Osteoblast (primary cell): ENCODE measurements around the gene DNAH10. TPM values are rescaled to one million over a fixed set of nuclear protein-coding genes. Genes with fewer than 3 reads are reported as not detected.

Experiments
- DNase-seq: peaks from one replicate; pipeline ENCODE4 v3.0.0; 2011; ENCODE audit warnings: low spot score, mixed read lengths; ENCODE audit not compliant: insufficient read length; ENCODE audit errors: missing footprints
- H2AFZ ChIP-seq: 2 replicates; pipeline ENCODE4 v1.6.0; 2011; ENCODE audit warnings: mild to moderate bottlenecking, low read length
- H3K27ac ChIP-seq: 2 replicates; pipeline ENCODE4 v1.5.1; 2011; ENCODE audit warnings: mild to moderate bottlenecking, low read depth, low read length, moderate library complexity
- H3K27me3 ChIP-seq: 2 replicates; pipeline ENCODE4 v1.6.0; 2012; ENCODE audit warnings: mild to moderate bottlenecking, control low read depth, inconsistent platforms, low read length, moderate library complexity; ENCODE audit not compliant: insufficient read depth
- H3K36me3 ChIP-seq: 2 replicates; pipeline ENCODE4 v1.5.1; 2011; ENCODE audit warnings: mild to moderate bottlenecking, low read length, control low read depth, moderate library complexity; ENCODE audit not compliant: insufficient read depth
- H3K4me1 ChIP-seq: 2 replicates; pipeline ENCODE4 v1.5.1; 2011; ENCODE audit warnings: mild to moderate bottlenecking, low read length, control low read depth, moderate library complexity; ENCODE audit not compliant: insufficient read depth
- H3K4me2 ChIP-seq: 2 replicates; pipeline ENCODE4 v1.6.0; 2011; ENCODE audit warnings: mild to moderate bottlenecking, low read length; ENCODE audit not compliant: insufficient read depth
- H3K4me3 ChIP-seq: fragments of 200-600 bp; sonication (generic); 3 replicates; pipeline ENCODE4 v1.5.1; 2012; ENCODE audit warnings: mild to moderate bottlenecking, low read length, inconsistent platforms; ENCODE audit not compliant: insufficient read depth
- H3K79me2 ChIP-seq: 2 replicates; pipeline ENCODE4 v1.6.0; 2012; ENCODE audit warnings: mild to moderate bottlenecking, low read length, control low read depth, inconsistent platforms; ENCODE audit not compliant: insufficient read depth
- H3K9me3 ChIP-seq: 2 replicates; pipeline ENCODE4 v1.5.1; 2011; ENCODE audit warnings: low read depth, low read length, control low read depth
- H4K20me1 ChIP-seq: 2 replicates; pipeline ENCODE4 v1.6.0; 2012; ENCODE audit warnings: mild to moderate bottlenecking, low read length, control low read depth; ENCODE audit not compliant: insufficient read depth
- total RNA-seq: library from RNA; depleted of rRNA; stranded (reverse); fragments of >200 nt; gene quantifications from 2 replicates; pipeline ENCODE4 v1.2.3, GENCODE V29; 2012
- TF ChIP-seq, protein P1 (sequence below): IDR thresholded peaks from 2 replicates; pipeline ENCODE4 v1.5.1; 2011; ENCODE audit warnings: mild to moderate bottlenecking, low read depth, low read length, moderate library complexity; ENCODE audit errors: extremely low read depth

DNAH10 gene
- total RNA-seq, 1 donor: 0.72 TPM

DNA sequence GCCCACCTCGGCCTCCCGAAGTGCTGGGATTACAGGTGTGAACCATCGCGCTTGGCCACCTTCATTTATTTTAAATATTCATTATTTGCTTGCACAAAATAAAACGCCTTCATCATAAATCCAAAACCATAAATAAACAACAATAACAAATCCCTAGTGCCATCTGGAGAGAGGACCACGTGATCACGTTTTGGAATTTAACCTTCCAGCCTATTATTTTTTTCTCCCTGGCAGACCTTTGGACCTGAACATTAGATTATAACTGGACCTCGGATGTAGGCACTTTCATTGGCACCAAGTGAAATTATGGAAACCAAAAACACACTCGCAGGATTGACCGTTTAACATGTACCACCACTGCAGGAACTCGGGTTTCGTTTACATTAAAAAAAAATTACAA lies 2.0 kb downstream of the DNAH10 start:
- H4K20me1 ChIP-seq: no peaks in the 10 kb centered on the region
- peaks cover 6% of the 10 kb centered on the region for H3K4me1 ChIP-seq
- peaks cover 9% of the 10 kb centered on the region for H3K27me3 ChIP-seq

DNA sequence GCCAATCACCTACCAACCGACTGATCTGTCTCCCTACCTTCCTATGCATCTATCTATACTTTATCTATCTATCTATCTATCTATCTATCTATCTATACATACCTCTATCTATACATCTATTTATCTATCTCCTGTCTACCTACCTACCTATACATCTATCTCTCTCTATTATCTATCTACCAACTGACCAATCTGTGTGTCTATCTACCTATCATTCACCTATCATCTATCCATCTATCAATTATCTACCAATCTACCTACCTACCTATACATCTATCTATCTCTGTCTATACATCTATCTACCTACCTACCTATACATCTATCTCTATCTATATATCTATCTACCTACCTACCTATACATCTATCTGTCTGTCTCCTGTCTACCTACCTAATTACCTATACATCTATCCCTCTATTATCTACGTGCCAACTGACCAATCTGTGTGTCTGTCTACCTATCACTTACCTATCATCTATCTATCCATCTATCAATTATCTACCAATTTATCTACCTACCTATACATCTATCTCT lies 3.5 kb downstream of the DNAH10 start:
- H4K20me1 ChIP-seq: no peaks in the 10 kb centered on the region
- H3K27ac ChIP-seq: no peak overlapping the region
- no peaks in the 10 kb centered on the region for H3K9me3 ChIP-seq
- H3K4me1 ChIP-seq: peaks cover 6% of the 10 kb centered on the region
- no peak for DNase-seq
- no peaks in the 10 kb centered on the region for H3K36me3 ChIP-seq
- no peak overlapping the region for H3K4me3 ChIP-seq
- TF ChIP-seq, protein P1, sequence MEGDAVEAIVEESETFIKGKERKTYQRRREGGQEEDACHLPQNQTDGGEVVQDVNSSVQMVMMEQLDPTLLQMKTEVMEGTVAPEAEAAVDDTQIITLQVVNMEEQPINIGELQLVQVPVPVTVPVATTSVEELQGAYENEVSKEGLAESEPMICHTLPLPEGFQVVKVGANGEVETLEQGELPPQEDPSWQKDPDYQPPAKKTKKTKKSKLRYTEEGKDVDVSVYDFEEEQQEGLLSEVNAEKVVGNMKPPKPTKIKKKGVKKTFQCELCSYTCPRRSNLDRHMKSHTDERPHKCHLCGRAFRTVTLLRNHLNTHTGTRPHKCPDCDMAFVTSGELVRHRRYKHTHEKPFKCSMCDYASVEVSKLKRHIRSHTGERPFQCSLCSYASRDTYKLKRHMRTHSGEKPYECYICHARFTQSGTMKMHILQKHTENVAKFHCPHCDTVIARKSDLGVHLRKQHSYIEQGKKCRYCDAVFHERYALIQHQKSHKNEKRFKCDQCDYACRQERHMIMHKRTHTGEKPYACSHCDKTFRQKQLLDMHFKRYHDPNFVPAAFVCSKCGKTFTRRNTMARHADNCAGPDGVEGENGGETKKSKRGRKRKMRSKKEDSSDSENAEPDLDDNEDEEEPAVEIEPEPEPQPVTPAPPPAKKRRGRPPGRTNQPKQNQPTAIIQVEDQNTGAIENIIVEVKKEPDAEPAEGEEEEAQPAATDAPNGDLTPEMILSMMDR: no peak
- no peak overlapping the region for H2AFZ ChIP-seq
- no peak overlapping the region for H3K4me2 ChIP-seq
- H3K79me2 ChIP-seq: no peaks in the 10 kb centered on the region
- peaks cover 12% of the 10 kb centered on the region for H3K27me3 ChIP-seq

More for the DNA sequence above, 2.0 kb downstream of the DNAH10 start:
- no peaks in the 10 kb centered on the region for H3K36me3 ChIP-seq
- no peak overlapping the region for H3K4me3 ChIP-seq
- no peak overlapping the region for H3K27ac ChIP-seq
- H3K4me2 ChIP-seq: no peak overlapping the region
- TF ChIP-seq, protein P1: no peak
- H3K79me2 ChIP-seq: no peaks in the 10 kb centered on the region
- no peak for DNase-seq
- no peak overlapping the region for H2AFZ ChIP-seq
- no peaks in the 10 kb centered on the region for H3K9me3 ChIP-seq

DNA sequence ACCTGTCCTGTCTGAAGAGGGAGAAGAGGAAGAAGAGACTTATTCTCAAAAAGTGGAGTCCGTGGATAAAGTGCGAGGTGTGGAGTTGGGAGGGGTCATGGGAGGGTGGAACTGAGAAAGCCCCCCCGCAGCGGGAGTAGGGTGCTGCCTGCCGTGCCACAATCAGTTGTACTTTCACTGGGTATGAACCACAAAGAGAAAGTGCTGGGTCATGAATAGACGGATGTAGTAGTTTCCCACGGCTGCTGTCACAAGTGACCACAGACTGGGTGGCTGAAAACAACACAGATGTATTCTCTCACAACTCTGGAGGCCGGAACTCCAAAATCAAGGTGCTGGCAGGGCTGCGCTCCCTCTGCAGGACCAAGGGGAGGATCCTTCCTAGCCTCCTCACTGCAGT lies 5.5 kb downstream of the DNAH10 start:
- H4K20me1 ChIP-seq: no peaks in the 10 kb centered on the region
- no peaks in the 10 kb centered on the region for H3K9me3 ChIP-seq
- TF ChIP-seq, protein P1: no peak
- H3K4me3 ChIP-seq: no peak overlapping the region
- H3K36me3 ChIP-seq: no peaks in the 10 kb centered on the region
- H3K27me3 ChIP-seq: peaks cover 17% of the 10 kb centered on the region
- H3K4me2 ChIP-seq: no peak overlapping the region
- H3K79me2 ChIP-seq: no peaks in the 10 kb centered on the region
- H2AFZ ChIP-seq: no peak overlapping the region
- no peak overlapping the region for H3K27ac ChIP-seq
- H3K4me1 ChIP-seq: no peaks in the 10 kb centered on the region
- DNase-seq: no peak

DNA sequence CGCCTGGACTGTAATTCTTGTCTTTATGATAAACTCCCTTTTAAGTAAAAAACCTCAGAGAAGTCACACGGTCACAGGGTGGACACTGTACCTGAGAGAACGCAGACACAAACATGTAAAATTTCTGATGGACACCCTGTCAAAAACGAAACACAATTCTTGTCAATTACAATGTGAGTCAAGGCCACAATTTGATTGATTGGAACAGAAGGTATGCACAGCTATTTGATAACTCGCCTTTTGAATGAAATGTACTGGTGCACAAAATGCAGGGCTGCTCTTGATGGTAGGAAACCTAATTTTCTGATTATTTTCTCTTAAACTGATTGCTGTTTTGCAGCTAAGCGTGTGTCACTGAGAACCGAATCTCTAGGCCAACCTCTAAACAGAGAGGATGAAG lies 9.2 kb downstream of the DNAH10 start:
- no peak overlapping the region for H3K4me2 ChIP-seq
- H3K27me3 ChIP-seq: peaks cover 16% of the 10 kb centered on the region
- H2AFZ ChIP-seq: no peak overlapping the region
- H4K20me1 ChIP-seq: no peaks in the 10 kb centered on the region
- no peak for DNase-seq
- no peaks in the 10 kb centered on the region for H3K36me3 ChIP-seq
- H3K4me3 ChIP-seq: no peak overlapping the region
- no peak overlapping the region for H3K27ac ChIP-seq
- H3K79me2 ChIP-seq: no peaks in the 10 kb centered on the region
- no peaks in the 10 kb centered on the region for H3K9me3 ChIP-seq
- H3K4me1 ChIP-seq: no peaks in the 10 kb centered on the region
- TF ChIP-seq, protein P1: no peak
